GM21723 (cell line): ENCODE data around the gene PBX1.

Source experiments
- ATAC-seq: cut with Tn5 transposase; IDR thresholded peaks from one replicate; pipeline ENCODE4 v1.9.1; 2021; ENCODE audit warnings: mild to moderate bottlenecking, moderate library complexity; ENCODE audit not compliant: unreplicated experiment

Gene PBX1

GRCh38 chr1:164801246-164801731, 242.3 kb downstream of the PBX1 start:
- no peak for ATAC-seq

- ATAC-seq: no peak
Observed at GRCh38 chr1:164801791-164802502, 243.0 kb downstream of the PBX1 start.

- ATAC-seq: no peak
Observed at GRCh38 chr1:164802529-164803282, 243.7 kb downstream of the PBX1 start.

GRCh38 chr1:164803366-164803765, 244.4 kb downstream of the PBX1 start:
- ATAC-seq: peak; percentile 60

- no peak for ATAC-seq
Observed at GRCh38 chr1:164804366-164804765, 245.4 kb downstream of the PBX1 start.

- no peak for ATAC-seq
Observed at GRCh38 chr1:164805399-164805798, 246.4 kb downstream of the PBX1 start.

GRCh38 chr1:164806531-164806930, 247.5 kb downstream of the PBX1 start:
- ATAC-seq: no peak

- ATAC-seq: no peak
Observed at GRCh38 chr1:164813776-164814175, 254.8 kb downstream of the PBX1 start.

GRCh38 chr1:164821648-164822047, 262.7 kb downstream of the PBX1 start:
- ATAC-seq: no peak

- no peak for ATAC-seq
Observed at GRCh38 chr1:164823486-164824279, 264.7 kb downstream of the PBX1 start.

- ATAC-seq: no peak
Observed at GRCh38 chr1:164824542-164824941, 265.6 kb downstream of the PBX1 start.

GRCh38 chr1:164830628-164831027, 271.6 kb downstream of the PBX1 start:
- ATAC-seq: no peak

- ATAC-seq: no peak
Observed at GRCh38 chr1:164834641-164835040, 275.7 kb downstream of the PBX1 start.

- ATAC-seq: no peak
Observed at GRCh38 chr1:164836614-164837018, 277.6 kb downstream of the PBX1 start.

- ATAC-seq: no peak
Observed at GRCh38 chr1:164838786-164839185, 279.8 kb downstream of the PBX1 start.

GRCh38 chr1:164840936-164841335, 282.0 kb downstream of the PBX1 start:
- no peak for ATAC-seq

- ATAC-seq: no peak
Observed at GRCh38 chr1:164841702-164842465, 282.9 kb downstream of the PBX1 start.

GRCh38 chr1:164842870-164843269, 283.9 kb downstream of the PBX1 start:
- no peak for ATAC-seq

- no peak for ATAC-seq
Observed at GRCh38 chr1:164843743-164844500, 284.9 kb downstream of the PBX1 start.
